B cell (primary cell): ENCODE measurements around the gene PFN3. TPM values are rescaled to one million over a fixed set of nuclear protein-coding genes. Genes with fewer than 3 reads are reported as not detected.

Source experiments
- ATAC-seq: fragments of 200-7000 bp; cut with Tn5 transposase; one replicate; pipeline ENCODE4 v1.10.0; 2021; ENCODE audit warnings: low read depth, mild to moderate bottlenecking, moderate number of reproducible peaks, moderate library complexity
- CTCF ChIA-PET: fragments of 350-600 bp; sonication (Branson Sonifier 250); formaldehyde crosslinking; loops from one replicate; lab custom pipeline; 2021; ENCODE audit warnings: antibody characterized with exemption, inconsistent platforms; lab: Charles Lee
- POLR2A ChIA-PET: fragments of 350-600 bp; sonication (Branson Sonifier 250); formaldehyde crosslinking; loops from one replicate; lab custom pipeline; 2021; ENCODE audit warnings: antibody characterized with exemption; lab: Charles Lee
- DNase-seq: peaks from one replicate; pipeline ENCODE4 v3.0.0; 2013
- H2AFZ ChIP-seq: 2 replicates; pipeline ENCODE4 v1.6.1; 2012; ENCODE audit warnings: mild to moderate bottlenecking, low read depth, low read length; ENCODE audit not compliant: insufficient read depth, poor library complexity, severe bottlenecking
- H3K27ac ChIP-seq, 2 donors: 1 replicate in 1 of 2; 2 replicates in 1 of 2; pipeline ENCODE4 v1.5.1; 2012 to 2013; ENCODE audit warnings: low read length in 2 of 2, mild to moderate bottlenecking in 2 of 2, moderate library complexity in 1 of 2
- H3K27me3 ChIP-seq, 4 experiments: fragments of 200-600 bp in 1 of 4; sonication (generic) in 1 of 4; replicated peaks in 1 of 4; 1 replicate in 2 of 4; 2 replicates in 2 of 4; pipeline versions ENCODE4 v1.6.1 to v1.7.0; 2013 to 2016; ENCODE audit warnings: low read length in 3 of 4, mild to moderate bottlenecking in 2 of 4, mixed read lengths in 1 of 4, moderate library complexity in 1 of 4; ENCODE audit not compliant: insufficient read depth in 4 of 4, control insufficient read depth in 3 of 4; ENCODE audit errors: control extremely low read depth in 1 of 4
- H3K36me3 ChIP-seq, 2 experiments: replicated peaks in 1 of 2; 1 replicate in 1 of 2; 2 replicates in 1 of 2; pipeline versions ENCODE4 v1.6.1 to v1.7.1; 2013; ENCODE audit warnings: low read length in 1 of 2; ENCODE audit not compliant: insufficient read depth in 2 of 2, control insufficient read depth in 1 of 2; ENCODE audit errors: control extremely low read depth in 1 of 2, extremely low read depth in 1 of 2
- H3K4me1 ChIP-seq, 2 donors: fragments of 200-600 bp in 1 of 2; sonication (generic) in 1 of 2; 1 replicate in 1 of 2; 2 replicates in 1 of 2; pipeline versions ENCODE4 v1.5.1 to v1.6.1; 2013 to 2017; ENCODE audit warnings: low read length in 2 of 2; ENCODE audit not compliant: control insufficient read depth in 2 of 2, insufficient read depth in 2 of 2
- H3K4me2 ChIP-seq: replicated peaks from 2 replicates; pipeline ENCODE3; 2012; ENCODE audit warnings: mild to moderate bottlenecking, low read depth, low read length; ENCODE audit not compliant: poor library complexity, severe bottlenecking
- H3K4me3 ChIP-seq, 5 experiments: fragments of 200-600 bp in 1 of 5; sonication (generic) in 1 of 5; 1 replicate in 3 of 5; 2 replicates in 2 of 5; pipeline versions ENCODE4 v1.5.1 to v1.7.0; 2011 to 2016; ENCODE audit warnings: low read length in 4 of 5, mild to moderate bottlenecking in 4 of 5, low read depth in 2 of 5, control low read depth in 1 of 5, moderate library complexity in 1 of 5; ENCODE audit not compliant: insufficient read depth in 1 of 5; ENCODE audit errors: control extremely low read depth in 1 of 5, extremely low read depth in 1 of 5
- H3K79me2 ChIP-seq: fragments of 200-600 bp; sonication (generic); one replicate; pipeline ENCODE4 v1.6.0; 2016; ENCODE audit warnings: low read length; ENCODE audit not compliant: control insufficient read depth, insufficient read depth
- H3K9ac ChIP-seq: fragments of 200-600 bp; sonication (generic); 2 replicates; pipeline ENCODE4 v1.6.1; 2017; ENCODE audit warnings: mild to moderate bottlenecking, low read length, moderate library complexity
- H3K9me3 ChIP-seq, 3 donors: one replicate each; pipeline versions ENCODE4 v1.6.1 to v1.7.1; 2013; ENCODE audit warnings: low read length in 2 of 3; ENCODE audit not compliant: control insufficient read depth in 2 of 3, insufficient read depth in 1 of 3; ENCODE audit errors: control extremely low read depth in 1 of 3
- H4K20me1 ChIP-seq: 2 replicates; pipeline ENCODE4 v1.6.0; 2012; ENCODE audit warnings: mild to moderate bottlenecking, low read length; ENCODE audit not compliant: insufficient read depth, control insufficient read depth, poor library complexity, severe bottlenecking
- H3K27ac Mint-ChIP-seq: one replicate; pipeline ENCODE4 v1.8.0; 2021; ENCODE audit warnings: mixed read lengths
- H3K27me3 Mint-ChIP-seq: one replicate; pipeline ENCODE4 v1.8.0; 2021; ENCODE audit warnings: mixed read lengths
- H3K4me1 Mint-ChIP-seq: one replicate; pipeline ENCODE4 v1.8.0; 2021; ENCODE audit warnings: mixed read lengths
- H3K4me3 Mint-ChIP-seq: one replicate; pipeline ENCODE4 v1.8.0; 2021; ENCODE audit warnings: mixed read lengths
- H3K9me3 Mint-ChIP-seq: one replicate; pipeline ENCODE4 v1.8.0; 2022; ENCODE audit warnings: mixed read lengths; ENCODE audit not compliant: insufficient read depth
- EZH2 ChIP-seq: IDR thresholded peaks from 2 replicates; pipeline ENCODE4 v1.6.1; 2012; ENCODE audit warnings: borderline replicate concordance, low read depth, mild to moderate bottlenecking, moderate library complexity, low read length; ENCODE audit not compliant: insufficient read depth, poor library complexity, severe bottlenecking
- WGBS: methylation state at CpG from one replicate; pipeline ENCODE4 v1.1.5; 2013; ENCODE audit warnings: missing lambda C conversion rate; ENCODE audit not compliant: insufficient coverage; 5-methylcytosine and 5-hydroxymethylcytosine counted together
- intact Hi-C: fragments of 100-400 bp; cut with micrococcal nuclease; formaldehyde crosslinking; loops from one replicate; pipeline ENCODE4 v1.10.0; 2022
- polyA minus RNA-seq: library from RNA; depleted of rRNA, polyadenylated mRNA; stranded (reverse); fragments of >200 nt; gene quantifications from 2 replicates; pipeline ENCODE4 v1.2.3, GENCODE V29; 2012
- polyA plus RNA-seq: library from polyadenylated mRNA; depleted of rRNA; stranded (reverse); fragments of >200 nt; gene quantifications from 2 replicates; pipeline ENCODE4 v1.2.3, GENCODE V29; 2012
- total RNA-seq, 2 donors: library from RNA; stranded (reverse); fragments of 120-200 nt in 1 of 2; gene quantifications; 1 replicate in 1 of 2; 2 replicates in 1 of 2; pipeline versions ENCODE4 v1.2.3 to v1.2.4, GENCODE V29; 2013 to 2022
- TF ChIP-seq, protein P1 (sequence below): fragments of 200-600 bp; IDR thresholded peaks from one replicate; pipeline ENCODE4 v1.8.0; 2022; ENCODE audit warnings: antibody characterized with exemption, mild to moderate bottlenecking

Gene PFN3
- not detected in 2 replicates for total RNA-seq
- not detected for total RNA-seq (2013)
- polyA plus RNA-seq: not detected in 2 replicates
- not detected in 2 replicates for polyA minus RNA-seq

DNA sequence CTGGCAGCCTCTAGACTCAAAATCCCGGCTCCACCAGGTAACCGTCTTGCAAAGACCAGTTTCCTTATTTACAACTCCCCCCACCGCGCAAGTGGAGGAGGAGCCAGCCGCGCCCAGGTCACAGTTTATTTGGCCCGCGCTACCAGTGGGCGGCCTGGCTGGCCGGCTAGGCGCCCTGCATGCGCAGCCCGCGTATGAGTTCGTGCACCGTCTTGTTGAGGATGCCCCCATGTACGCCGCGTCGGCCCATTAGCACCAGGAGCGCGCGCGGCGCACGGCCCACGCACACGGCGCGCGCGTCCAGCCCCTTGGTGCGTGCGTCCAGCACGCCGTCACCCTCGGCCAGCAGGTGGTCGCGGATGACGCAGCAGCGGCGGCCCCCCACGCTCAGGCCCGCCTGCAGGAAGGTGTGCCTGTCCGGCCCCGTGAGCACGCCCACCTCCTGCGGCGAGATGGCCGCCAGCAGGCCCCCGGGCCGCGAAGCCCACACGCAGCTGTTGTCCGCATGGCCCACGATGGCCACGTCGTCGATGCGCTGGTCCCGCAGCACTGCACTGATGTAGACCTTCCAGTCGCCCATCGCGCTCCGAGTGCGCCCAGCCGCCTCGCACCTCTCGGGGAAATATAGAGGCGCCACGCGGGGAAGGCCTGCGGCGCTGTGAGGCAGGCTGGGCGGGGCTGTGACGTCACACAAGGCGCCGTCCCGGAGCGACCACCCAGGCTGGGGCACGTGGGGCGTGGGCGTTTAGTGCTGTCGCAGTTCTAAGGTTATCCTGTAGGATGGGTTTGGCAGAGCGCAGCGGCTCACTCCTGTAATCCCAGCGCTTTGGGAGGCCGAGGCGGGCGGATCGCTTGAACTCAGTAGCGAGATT, at the start of gene PFN3:
TSS of gene PFN3 (minus strand) at position 665 of the 872 bp plus-strand sequence. CDS start at position 580, 85 bp downstream.
- ChIA-PET POLR2A (interaction anchor here (0.8 kb wide), 1 partner anchor 55 kb away, joined by 3 read pairs; no protein-coding TSS in a partner anchor), CTCF (interaction anchor here (6.1 to 12.7 kb wide), 2 partner anchors 9 to 48 kb away, joined by 146 to 628 read pairs; partner anchors contain the start of gene PRR7)
- WGBS: 83% methylated on average over 76 of the region's 92 CpGs
- Histone ChIP-seq H3K27me3 (peaks cover 0 to 40% (median 9%) of the 10 kb centered on the region in 4 experiments), H3K9me3 (peaks cover 0 to 19% (median 0%) of the 10 kb centered on the region in 3 donors), H3K79me2 (no peaks in the 10 kb centered on the region), H4K20me1 (no peaks in the 10 kb centered on the region), H3K27ac (no peak within 1 kb of the TSS), H2AFZ (no peak within 1 kb of the TSS), H3K4me1 (peaks cover 25 to 33% of the 10 kb centered on the region in 2 donors), H3K4me2 (no peak within 1 kb of the TSS), H3K4me3 (no peak within 1 kb of the TSS), H3K9ac (no peak within 1 kb of the TSS), H3K36me3 (no peaks in the 10 kb centered on the region)
- Mint-ChIP-seq H3K4me3 (no peak within 1 kb of the TSS), H3K27me3 (peaks cover 14% of the 10 kb centered on the region), H3K27ac (no peak within 1 kb of the TSS), H3K4me1 (peaks cover 26% of the 10 kb centered on the region), H3K9me3 (no peaks in the 10 kb centered on the region)
- intact Hi-C loops: loop anchor here (10.0 kb wide), 2 partner anchors 205 to 285 kb away; partner anchors contain the start of gene B4GALT7
- DNase-seq: peak; percentile 19
- ATAC-seq: no peak
- no peak for TF ChIP-seq EZH2
- TF ChIP-seq, protein P1, sequence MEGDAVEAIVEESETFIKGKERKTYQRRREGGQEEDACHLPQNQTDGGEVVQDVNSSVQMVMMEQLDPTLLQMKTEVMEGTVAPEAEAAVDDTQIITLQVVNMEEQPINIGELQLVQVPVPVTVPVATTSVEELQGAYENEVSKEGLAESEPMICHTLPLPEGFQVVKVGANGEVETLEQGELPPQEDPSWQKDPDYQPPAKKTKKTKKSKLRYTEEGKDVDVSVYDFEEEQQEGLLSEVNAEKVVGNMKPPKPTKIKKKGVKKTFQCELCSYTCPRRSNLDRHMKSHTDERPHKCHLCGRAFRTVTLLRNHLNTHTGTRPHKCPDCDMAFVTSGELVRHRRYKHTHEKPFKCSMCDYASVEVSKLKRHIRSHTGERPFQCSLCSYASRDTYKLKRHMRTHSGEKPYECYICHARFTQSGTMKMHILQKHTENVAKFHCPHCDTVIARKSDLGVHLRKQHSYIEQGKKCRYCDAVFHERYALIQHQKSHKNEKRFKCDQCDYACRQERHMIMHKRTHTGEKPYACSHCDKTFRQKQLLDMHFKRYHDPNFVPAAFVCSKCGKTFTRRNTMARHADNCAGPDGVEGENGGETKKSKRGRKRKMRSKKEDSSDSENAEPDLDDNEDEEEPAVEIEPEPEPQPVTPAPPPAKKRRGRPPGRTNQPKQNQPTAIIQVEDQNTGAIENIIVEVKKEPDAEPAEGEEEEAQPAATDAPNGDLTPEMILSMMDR: no peak
